Hepatocyte (in vitro differentiated cells): ENCODE measurements around the gene RAB6A. TPM values are rescaled to one million over a fixed set of nuclear protein-coding genes. Genes with fewer than 3 reads are reported as not detected.

Experiments used
- DNase-seq: peaks from one replicate; pipeline ENCODE4 v3.0.0-alpha.2; 2016; ENCODE audit warnings: low spot score
- H2AFZ ChIP-seq: fragments of 200-600 bp; sonication (generic); 2 replicates; pipeline ENCODE4 v1.6.0; 2016; ENCODE audit warnings: antibody characterized with exemption, mild to moderate bottlenecking
- H3K27ac ChIP-seq: fragments of 200-600 bp; sonication (generic); 2 replicates; pipeline ENCODE4 v1.5.1; 2016; ENCODE audit warnings: mild to moderate bottlenecking
- H3K27me3 ChIP-seq: fragments of 200-600 bp; sonication (generic); 2 replicates; pipeline ENCODE4 v1.6.1; 2016
- H3K36me3 ChIP-seq: fragments of 200-600 bp; sonication (generic); replicated peaks from 2 replicates; pipeline ENCODE4 v1.5.1; 2016; ENCODE audit warnings: low read depth; ENCODE audit not compliant: insufficient read depth
- H3K4me1 ChIP-seq: fragments of 200-600 bp; sonication (generic); 2 replicates; pipeline ENCODE4 v1.5.1; 2016; ENCODE audit warnings: mild to moderate bottlenecking, moderate library complexity; ENCODE audit not compliant: insufficient read depth
- H3K4me2 ChIP-seq: fragments of 200-600 bp; sonication (generic); 2 replicates; pipeline ENCODE4 v1.6.0; 2016
- H3K4me3 ChIP-seq: fragments of 200-600 bp; sonication (generic); 2 replicates; pipeline ENCODE4 v1.5.1; 2016; ENCODE audit warnings: mild to moderate bottlenecking
- H3K79me2 ChIP-seq: fragments of 200-600 bp; sonication (generic); 2 replicates; pipeline ENCODE4 v1.6.0; 2017; ENCODE audit warnings: mild to moderate bottlenecking
- H3K9me2 ChIP-seq: fragments of 200-600 bp; sonication (generic); replicated peaks from 2 replicates; pipeline ENCODE4 v1.6.0; 2017; ENCODE audit warnings: mild to moderate bottlenecking; ENCODE audit not compliant: insufficient read depth
- H3K9me3 ChIP-seq: fragments of 200-600 bp; sonication (generic); 2 replicates; pipeline ENCODE4 v1.5.1; 2016; ENCODE audit warnings: low read depth, mild to moderate bottlenecking
- H4K20me1 ChIP-seq: fragments of 200-600 bp; sonication (generic); 2 replicates; pipeline ENCODE4 v1.6.0; 2016; ENCODE audit warnings: mild to moderate bottlenecking; ENCODE audit not compliant: insufficient read depth, poor library complexity, severe bottlenecking
- CTCF ChIP-seq: fragments of 200-600 bp; sonication (generic); IDR thresholded peaks from 2 replicates; pipeline ENCODE4 v1.5.1; 2016; ENCODE audit warnings: antibody characterized with exemption, mild to moderate bottlenecking; ENCODE audit not compliant: poor library complexity
- EZH2 ChIP-seq: fragments of 200-600 bp; sonication (generic); IDR thresholded peaks from 2 replicates; pipeline ENCODE4 v1.6.1; 2016; ENCODE audit warnings: antibody characterized with exemption, mild to moderate bottlenecking, borderline replicate concordance
- EZH2phosphoT487 ChIP-seq: fragments of 200-600 bp; sonication (generic); IDR thresholded peaks from one replicate; pipeline ENCODE4 v1.6.1; 2018; ENCODE audit warnings: antibody characterized with exemption, mild to moderate bottlenecking, low read depth, moderate library complexity; ENCODE audit not compliant: unreplicated experiment, severe bottlenecking
- WGBS: methylation state at CpG from one replicate; pipeline ENCODE4 v1.1.6; 2016; ENCODE audit warnings: low lambda C conversion rate; ENCODE audit errors: missing lambda C conversion rate; 5-methylcytosine and 5-hydroxymethylcytosine counted together
- polyA plus RNA-seq: library from polyadenylated mRNA; unstranded; fragments of >200 nt; fragmentation: Nextera tagmentation; extraction: Ambion mirVana; gene quantifications from 2 replicates; pipeline ENCODE4 v1.2.1, GENCODE V29; 2016
- total RNA-seq: library from RNA; depleted of rRNA; stranded (reverse); fragments of >200 nt; gene quantifications from 2 replicates; pipeline ENCODE4 v1.2.3, GENCODE V29; 2014

Gene RAB6A
- total and polyA plus RNA-seq, 2 experiments from 2014 or later: 85.8 to 99.5 TPM

GRCh38 chr11:73758451-73758850 is 2.4 kb downstream of the RAB6A start:
- H3K9me3 ChIP-seq: no peaks in the 10 kb centered on the region
- H3K9me2 ChIP-seq: no peaks in the 10 kb centered on the region
- TF ChIP-seq EZH2 (no peak), EZH2phosphoT487 (no peak), CTCF (no peak)
- peaks cover 70% of the 10 kb centered on the region for H3K79me2 ChIP-seq
- peak overlapping the region; percentile 86 for H3K4me3 ChIP-seq
- H3K36me3 ChIP-seq: no peaks in the 10 kb centered on the region
- peaks cover 24% of the 10 kb centered on the region for H3K4me1 ChIP-seq
- H4K20me1 ChIP-seq: peaks cover 56% of the 10 kb centered on the region
- no peak for DNase-seq
- H3K27me3 ChIP-seq: no peaks in the 10 kb centered on the region
- H2AFZ ChIP-seq: no peak overlapping the region
- H3K27ac ChIP-seq: no peak overlapping the region
- H3K4me2 ChIP-seq: peak overlapping the region; percentile 85
- WGBS: 38% methylated on average over 1 of the region's 1 CpG

GRCh38 chr11:73757598-73757997 is 3.3 kb downstream of the RAB6A start:
- Histone ChIP-seq H4K20me1 (peaks cover 58% of the 10 kb centered on the region), H2AFZ (no peak overlapping the region), H3K9me2 (no peaks in the 10 kb centered on the region), H3K4me1 (peaks cover 30% of the 10 kb centered on the region), H3K27ac (no peak overlapping the region), H3K79me2 (peaks cover 77% of the 10 kb centered on the region), H3K27me3 (no peaks in the 10 kb centered on the region), H3K36me3 (no peaks in the 10 kb centered on the region), H3K4me3 (no peak overlapping the region), H3K4me2 (peak overlapping the region; percentile 85), H3K9me3 (no peaks in the 10 kb centered on the region)
- TF ChIP-seq CTCF (no peak), EZH2phosphoT487 (no peak), EZH2 (no peak)
- 84% methylated on average over 5 of the region's 5 CpGs for WGBS
- DNase-seq: no peak

GRCh38 chr11:73755670-73756069 is 5.2 kb downstream of the RAB6A start:
- Histone ChIP-seq H3K27me3 (no peaks in the 10 kb centered on the region), H3K36me3 (no peaks in the 10 kb centered on the region), H3K27ac (no peak overlapping the region), H3K4me1 (peaks cover 37% of the 10 kb centered on the region), H3K79me2 (peaks cover 96% of the 10 kb centered on the region), H3K9me2 (no peaks in the 10 kb centered on the region), H2AFZ (no peak overlapping the region), H3K9me3 (no peaks in the 10 kb centered on the region), H4K20me1 (peaks cover 77% of the 10 kb centered on the region), H3K4me3 (no peak overlapping the region), H3K4me2 (no peak overlapping the region)
- TF ChIP-seq EZH2phosphoT487: no peak
- no peak for TF ChIP-seq EZH2
- no peak for DNase-seq

GRCh38 chr11:73753938-73754337 is 6.9 kb downstream of the RAB6A start:
- Histone ChIP-seq H2AFZ (no peak overlapping the region), H3K27ac (peak overlapping the region; percentile 39), H4K20me1 (peaks cover 86% of the 10 kb centered on the region), H3K27me3 (no peaks in the 10 kb centered on the region), H3K9me3 (no peaks in the 10 kb centered on the region), H3K9me2 (no peaks in the 10 kb centered on the region), H3K36me3 (no peaks in the 10 kb centered on the region), H3K4me3 (no peak overlapping the region), H3K79me2 (peaks cover 97% of the 10 kb centered on the region), H3K4me2 (peak overlapping the region; percentile 60), H3K4me1 (peaks cover 35% of the 10 kb centered on the region)
- TF ChIP-seq EZH2 (no peak), CTCF (no peak), EZH2phosphoT487 (no peak)
- DNase-seq: peak; percentile 16
- 59% methylated on average over 1 of the region's 1 CpG for WGBS
